Omental fat pad (tissue), 4 donors: Measurements from ENCODE around the gene MDP1. TPM values are rescaled to one million over a fixed set of nuclear protein-coding genes. Genes with fewer than 3 reads are reported as not detected.
"Not testable (repeated sequence)": the region's sequence is repeated elsewhere in the genome, so short reads cannot be mapped to it uniquely, and the experiment has no call there.

Experiments
- ATAC-seq: fragments of 150-250 bp; one replicate; pipeline ENCODE4 v1.9.1; 2016; ENCODE audit warnings: mild to moderate bottlenecking, moderate library complexity; ENCODE audit not compliant: low FRiP score
- DNase-seq: peaks from one replicate; pipeline ENCODE4 v3.0.0-alpha.2; 2019; ENCODE audit warnings: low spot score
- total RNA-seq, 4 donors: library from RNA; depleted of rRNA; stranded (reverse); fragments of >200 nt; gene quantifications; one replicate each; pipeline ENCODE4 v1.1.0, GENCODE V29; 2016
- TF ChIP-seq, protein P1 (sequence below), 3 donors: fragments of 450-650 bp; IDR thresholded peaks; one replicate each; pipeline ENCODE4 v1.5.1; 2016 to 2017; ENCODE audit warnings: antibody characterized with exemption in 3 of 3, mild to moderate bottlenecking in 3 of 3, moderate library complexity in 2 of 3

MDP1 gene
- total RNA-seq, 4 donors from 2014 or later: 9.0 to 18.1 (median 12.5) TPM

DNA sequence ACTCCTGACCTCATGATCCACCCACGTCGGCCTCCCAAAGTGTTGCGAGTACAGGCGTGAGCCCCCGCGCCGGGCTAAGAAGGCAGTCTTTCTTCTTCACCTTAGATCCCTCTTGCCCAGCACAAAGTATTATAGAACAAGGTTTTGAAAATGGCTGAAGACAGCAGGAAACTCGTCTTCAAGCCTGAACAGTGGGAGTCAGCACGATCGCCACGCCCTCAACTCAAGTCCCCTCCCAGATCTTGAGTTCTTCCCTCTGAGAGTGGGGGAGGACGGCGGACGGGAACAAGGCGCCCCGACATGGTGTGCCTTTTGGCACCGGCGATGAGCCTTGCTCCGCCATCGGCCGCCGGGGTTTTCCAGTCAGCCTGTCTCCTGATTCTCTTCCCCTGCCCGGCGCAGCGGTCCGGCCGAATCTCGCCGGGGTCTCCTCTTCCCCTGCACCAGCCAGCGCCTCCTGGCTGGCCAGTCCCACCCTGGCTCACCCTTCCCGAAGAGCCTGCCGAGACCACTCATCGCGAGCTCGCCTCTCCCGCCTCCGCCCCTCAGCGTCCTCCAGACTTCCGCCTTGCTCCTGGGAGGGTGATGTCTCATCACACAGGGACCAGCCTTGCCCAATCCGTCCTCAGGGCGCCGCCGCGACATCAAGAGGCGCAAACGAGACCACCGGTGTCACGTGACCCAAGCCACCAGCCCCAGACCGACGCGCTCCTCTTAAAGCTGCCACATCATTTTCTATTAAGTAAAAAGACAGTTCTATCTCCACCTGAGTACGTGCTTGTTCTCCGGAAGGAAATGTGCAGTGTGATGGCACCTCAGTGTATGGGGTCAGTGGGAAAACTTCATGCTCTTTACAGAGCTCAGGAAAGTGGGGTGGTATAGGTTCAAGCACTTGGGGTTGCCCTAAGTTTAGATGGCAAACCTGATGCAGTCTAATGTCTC is 2.7 kb downstream of the MDP1 start, which contains the start of gene CHMP4A:
CHMP4A (minus strand) TSS at position 565 of the 942 bp plus-strand sequence; CDS start at position 516, 49 bp downstream.
- TF ChIP-seq, protein P1, sequence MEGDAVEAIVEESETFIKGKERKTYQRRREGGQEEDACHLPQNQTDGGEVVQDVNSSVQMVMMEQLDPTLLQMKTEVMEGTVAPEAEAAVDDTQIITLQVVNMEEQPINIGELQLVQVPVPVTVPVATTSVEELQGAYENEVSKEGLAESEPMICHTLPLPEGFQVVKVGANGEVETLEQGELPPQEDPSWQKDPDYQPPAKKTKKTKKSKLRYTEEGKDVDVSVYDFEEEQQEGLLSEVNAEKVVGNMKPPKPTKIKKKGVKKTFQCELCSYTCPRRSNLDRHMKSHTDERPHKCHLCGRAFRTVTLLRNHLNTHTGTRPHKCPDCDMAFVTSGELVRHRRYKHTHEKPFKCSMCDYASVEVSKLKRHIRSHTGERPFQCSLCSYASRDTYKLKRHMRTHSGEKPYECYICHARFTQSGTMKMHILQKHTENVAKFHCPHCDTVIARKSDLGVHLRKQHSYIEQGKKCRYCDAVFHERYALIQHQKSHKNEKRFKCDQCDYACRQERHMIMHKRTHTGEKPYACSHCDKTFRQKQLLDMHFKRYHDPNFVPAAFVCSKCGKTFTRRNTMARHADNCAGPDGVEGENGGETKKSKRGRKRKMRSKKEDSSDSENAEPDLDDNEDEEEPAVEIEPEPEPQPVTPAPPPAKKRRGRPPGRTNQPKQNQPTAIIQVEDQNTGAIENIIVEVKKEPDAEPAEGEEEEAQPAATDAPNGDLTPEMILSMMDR (IDR thresholded peaks at IDR 0.05): no peak
- peak; percentile 95 for DNase-seq

DNA sequence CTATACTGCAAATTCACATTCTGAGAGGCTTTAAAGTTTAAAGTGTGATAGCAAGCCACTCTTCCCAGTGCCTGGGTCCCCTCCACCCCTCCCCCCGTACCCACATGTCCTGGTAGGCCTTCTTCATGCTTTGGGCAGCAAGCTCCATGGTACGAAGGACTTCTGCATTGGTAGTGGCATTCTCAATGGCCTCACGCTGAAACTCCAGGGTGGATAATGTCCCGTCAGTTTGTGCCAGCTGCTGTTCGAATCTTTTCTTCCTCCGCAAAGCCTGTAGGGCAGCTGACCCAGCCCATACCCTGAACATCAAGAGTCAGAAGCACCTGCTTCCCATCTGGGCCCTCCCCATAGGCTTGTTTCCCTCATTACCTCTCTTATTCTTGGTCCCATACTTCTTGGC is 4.6 kb downstream of the MDP1 start:
- no peak for DNase-seq
- ATAC-seq: no peak
- TF ChIP-seq, protein P1 (IDR thresholded peaks at IDR 0.05): no peak

More for the DNA sequence above, 2.7 kb downstream of the MDP1 start, which contains the start of gene CHMP4A:
- ATAC-seq: peak; percentile 96

DNA sequence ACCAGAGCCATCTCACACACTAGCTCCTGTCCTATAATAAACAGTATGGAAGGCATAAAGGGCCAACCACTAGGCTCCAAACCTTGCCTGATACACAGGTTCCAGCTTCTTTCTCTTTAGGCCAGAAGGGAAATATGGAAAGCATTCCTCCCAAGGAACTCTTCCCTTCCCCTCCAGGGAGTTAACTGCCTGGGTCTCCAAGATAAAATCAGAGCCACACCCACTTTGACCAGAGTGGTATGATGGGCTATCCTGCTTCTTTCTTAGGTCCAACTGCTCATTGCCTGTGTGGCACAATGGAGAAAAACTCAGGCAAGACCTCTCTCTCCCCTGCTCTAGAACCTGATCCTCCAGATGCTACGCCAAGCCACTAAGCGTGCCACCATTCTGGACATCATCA is 8.2 kb downstream of the MDP1 start:
- ATAC-seq (no peak), DNase-seq (no peak)
- TF ChIP-seq, protein P1 (IDR thresholded peaks at IDR 0.05): no peak

DNA sequence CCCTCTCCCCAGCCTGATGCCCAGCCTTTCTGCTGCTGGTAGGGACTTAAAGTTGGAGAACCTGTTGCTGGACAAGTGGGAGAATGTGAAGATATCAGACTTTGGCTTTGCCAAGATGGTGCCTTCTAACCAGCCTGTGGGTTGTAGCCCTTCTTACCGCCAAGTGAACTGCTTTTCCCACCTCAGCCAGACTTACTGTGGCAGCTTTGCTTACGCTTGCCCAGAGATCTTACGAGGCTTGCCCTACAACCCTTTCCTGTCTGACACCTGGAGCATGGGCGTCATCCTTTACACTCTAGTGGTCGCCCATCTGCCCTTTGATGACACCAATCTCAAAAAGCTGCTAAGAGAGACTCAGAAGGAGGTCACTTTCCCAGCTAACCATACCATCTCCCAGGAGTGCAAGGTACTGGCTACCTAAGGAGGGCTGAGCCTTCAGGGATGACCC is 8.7 kb downstream of the MDP1 start:
- DNase-seq (no peak), ATAC-seq (no peak)
- TF ChIP-seq, protein P1 (IDR thresholded peaks at IDR 0.05): no peak

DNA sequence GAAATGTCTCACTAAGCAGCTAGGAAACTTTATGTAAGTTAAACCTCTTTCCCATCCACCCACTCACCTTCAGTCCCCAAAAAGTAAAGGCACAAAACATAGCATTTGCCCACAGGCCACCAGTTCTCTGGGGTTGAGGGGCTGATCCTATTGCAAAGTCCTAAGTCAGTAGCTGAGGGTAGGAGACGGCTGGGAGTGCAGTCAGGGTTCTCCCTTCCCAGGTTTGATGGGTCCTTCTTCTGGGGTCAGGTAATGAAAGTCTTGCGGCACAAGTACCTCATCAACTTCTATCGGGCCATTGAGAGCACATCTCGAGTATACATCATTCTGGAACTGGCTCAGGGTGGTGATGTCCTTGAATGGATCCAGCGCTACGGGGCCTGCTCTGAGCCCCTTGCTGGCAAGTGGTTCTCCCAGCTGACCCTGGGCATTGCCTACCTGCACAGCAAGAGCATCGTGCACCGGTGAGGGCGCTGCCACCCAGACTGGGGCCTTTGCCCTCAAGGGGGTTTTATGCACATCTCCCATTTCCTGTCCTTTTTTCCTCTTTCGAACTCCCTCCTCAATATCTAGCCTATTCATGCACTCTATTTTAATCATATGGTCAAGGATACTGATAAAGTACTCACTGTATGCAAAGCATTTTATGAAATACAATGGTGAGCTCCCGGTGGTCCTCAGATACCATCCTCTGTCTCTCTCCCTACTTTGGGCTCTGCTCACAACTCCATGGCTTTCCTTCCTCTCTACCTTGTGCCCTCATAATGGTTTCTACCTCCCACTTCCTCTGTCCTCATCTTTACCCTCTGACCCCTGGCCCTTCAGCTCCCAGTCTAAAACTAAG is 9.4 kb downstream of the MDP1 start:
- DNase-seq: no peak
- TF ChIP-seq, protein P1 (IDR thresholded peaks at IDR 0.05): no peak
- ATAC-seq: no peak

DNA sequence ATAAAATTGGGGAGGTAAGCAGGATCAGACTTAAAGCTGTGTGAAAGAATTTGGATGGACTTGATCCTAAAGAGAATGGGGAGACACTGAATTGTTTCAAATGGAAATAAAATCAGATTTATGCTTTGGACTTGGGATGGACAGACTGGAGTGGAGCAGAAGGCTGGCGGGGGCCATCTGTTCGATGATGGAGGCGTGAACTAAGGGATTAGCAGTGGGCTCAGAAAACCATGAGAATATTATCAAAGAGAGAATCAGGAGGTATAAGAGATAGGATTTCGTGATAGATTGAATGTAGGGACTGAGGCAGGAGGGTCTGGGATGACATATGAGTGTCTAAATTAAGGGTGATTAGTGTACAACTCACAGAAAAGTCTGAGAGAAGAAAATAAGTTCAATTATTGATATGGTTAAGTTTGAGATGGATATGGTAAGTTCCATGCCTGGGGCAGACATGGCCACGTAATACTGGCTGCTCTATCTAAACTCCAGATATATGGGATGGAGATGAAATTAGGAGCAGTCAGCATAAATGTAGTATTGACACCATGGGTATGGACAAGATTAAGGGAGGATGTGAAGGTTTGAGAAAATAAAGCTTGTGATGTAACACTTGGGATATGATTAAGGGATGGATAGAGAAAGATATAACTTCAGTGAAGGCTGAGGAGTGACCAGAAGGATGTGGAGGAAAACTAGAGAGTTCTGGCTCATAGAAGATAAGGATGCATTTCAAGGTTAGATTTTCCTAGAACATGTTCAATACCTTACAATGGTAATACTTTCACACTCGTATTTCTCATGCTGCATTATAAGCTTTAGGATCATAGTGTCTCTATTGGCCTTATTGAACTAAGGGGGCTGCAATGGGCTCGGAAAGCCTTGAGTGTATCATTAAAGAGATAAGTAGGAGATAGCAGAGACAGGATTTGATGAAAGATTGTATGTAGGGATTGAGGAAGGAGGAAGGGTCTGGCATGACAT is 11.4 kb downstream of the MDP1 start:
- ATAC-seq: no peak
- TF ChIP-seq, protein P1 (IDR thresholded peaks at IDR 0.05): no peak
- no peak for DNase-seq

DNA sequence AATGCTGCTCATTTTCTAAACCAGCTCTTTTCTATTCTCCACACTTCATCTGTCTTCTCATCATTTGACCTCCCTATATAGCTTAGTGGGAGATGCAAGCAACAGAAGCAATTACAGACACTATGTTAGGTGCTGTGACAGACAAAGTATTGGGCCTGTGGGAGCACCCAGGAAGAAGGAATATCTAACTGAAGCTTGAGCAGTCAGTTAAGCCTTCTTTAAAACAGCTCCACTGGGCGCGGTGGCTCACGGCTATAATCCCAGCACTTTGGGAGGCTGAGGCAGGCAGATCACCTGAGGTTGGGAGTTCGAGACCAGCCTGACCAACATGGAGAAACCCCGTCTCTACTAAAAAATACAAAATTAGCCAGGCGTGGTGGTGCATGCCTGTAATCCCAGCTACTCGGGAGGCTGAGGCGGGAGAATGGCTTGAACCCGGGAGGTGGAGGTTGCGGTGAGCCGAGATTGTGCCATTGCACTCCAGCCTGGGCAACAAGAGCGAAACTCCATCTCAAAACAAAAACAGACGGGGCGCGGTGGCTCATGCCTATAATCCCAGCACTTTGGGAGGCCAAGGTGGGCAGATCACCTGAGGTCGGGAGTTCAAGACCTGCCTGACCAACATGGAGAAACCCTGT is 12.5 kb downstream of the MDP1 start:
- ATAC-seq, DNase-seq: not testable (repeated sequence)

DNA sequence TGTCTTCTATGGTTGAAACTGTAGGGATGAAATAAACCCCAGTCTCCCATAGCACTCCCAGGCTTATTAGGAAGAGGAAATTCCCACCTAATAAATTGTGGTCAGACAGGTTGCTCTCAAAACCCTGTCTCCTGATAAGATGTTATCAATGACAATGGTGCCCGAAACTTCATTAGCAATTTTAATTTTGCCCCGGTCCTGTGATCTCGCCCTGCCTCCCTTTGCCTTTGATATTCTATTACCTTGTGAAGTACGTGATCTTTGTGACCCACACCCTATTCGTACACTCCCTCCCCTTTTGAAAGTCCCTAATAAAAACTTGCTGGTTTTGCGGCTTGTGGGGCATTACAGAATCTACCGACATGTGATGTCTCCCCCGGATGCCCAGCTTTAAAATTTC is 13.3 kb downstream of the MDP1 start:
- not testable (repeated sequence) for ATAC-seq, DNase-seq
